ENCODE data around the gene DLG5. TPM values are rescaled to one million over a fixed set of nuclear protein-coding genes. Genes with fewer than 3 reads are reported as not detected.

DLG5 gene
- total and polyA plus RNA-seq, 4 donors: 6.6 to 33.2 (median 15.8) TPM

DNA sequence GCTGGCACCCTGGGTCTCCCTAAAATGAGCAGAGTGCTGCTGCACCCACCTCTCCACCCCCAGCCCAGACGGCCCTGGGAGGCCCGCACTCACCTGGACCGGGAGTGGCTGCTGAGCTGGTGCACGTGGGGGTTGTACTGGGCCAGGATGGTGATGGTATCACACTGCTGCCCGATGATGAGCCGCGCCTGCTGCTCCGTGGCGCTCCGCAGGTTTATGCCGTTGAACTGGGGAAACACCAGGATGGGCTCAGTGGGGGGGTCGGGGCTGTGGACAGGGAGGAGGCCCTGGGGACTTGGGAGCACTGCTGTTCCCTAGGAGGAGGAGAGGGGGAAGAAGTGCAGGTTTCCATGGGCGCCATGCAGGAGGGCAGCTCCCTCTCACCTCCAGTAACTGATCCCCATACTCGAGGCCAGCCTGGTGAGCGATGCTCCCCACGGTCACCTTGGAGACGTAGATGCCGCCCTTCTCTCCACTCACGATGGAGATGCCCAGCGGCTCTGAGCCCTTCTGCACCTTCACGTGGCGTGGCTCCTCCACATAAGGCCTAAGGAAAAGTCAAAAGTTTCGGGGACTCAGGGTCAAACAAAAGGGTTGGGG, 114.6 kb downstream of the DLG5 start:
- no peak overlapping the region for H3K9ac ChIP-seq (ENCODE audit: insufficient read depth in 1 of 2, low read length in 2 of 2)
- TF ChIP-seq, protein P1, sequence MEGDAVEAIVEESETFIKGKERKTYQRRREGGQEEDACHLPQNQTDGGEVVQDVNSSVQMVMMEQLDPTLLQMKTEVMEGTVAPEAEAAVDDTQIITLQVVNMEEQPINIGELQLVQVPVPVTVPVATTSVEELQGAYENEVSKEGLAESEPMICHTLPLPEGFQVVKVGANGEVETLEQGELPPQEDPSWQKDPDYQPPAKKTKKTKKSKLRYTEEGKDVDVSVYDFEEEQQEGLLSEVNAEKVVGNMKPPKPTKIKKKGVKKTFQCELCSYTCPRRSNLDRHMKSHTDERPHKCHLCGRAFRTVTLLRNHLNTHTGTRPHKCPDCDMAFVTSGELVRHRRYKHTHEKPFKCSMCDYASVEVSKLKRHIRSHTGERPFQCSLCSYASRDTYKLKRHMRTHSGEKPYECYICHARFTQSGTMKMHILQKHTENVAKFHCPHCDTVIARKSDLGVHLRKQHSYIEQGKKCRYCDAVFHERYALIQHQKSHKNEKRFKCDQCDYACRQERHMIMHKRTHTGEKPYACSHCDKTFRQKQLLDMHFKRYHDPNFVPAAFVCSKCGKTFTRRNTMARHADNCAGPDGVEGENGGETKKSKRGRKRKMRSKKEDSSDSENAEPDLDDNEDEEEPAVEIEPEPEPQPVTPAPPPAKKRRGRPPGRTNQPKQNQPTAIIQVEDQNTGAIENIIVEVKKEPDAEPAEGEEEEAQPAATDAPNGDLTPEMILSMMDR (IDR thresholded peaks at IDR 0.05; ENCODE audit: control extremely low read depth, extremely low read depth): no peak
- ATAC-seq (ENCODE audit: insufficient read depth, low FRiP score) (no peak), DNase-seq (no peak)
- no peaks in the 10 kb centered on the region for H3K4me1 ChIP-seq (ENCODE audit: control insufficient read depth in 5 of 5, insufficient read depth in 5 of 5, low read length in 5 of 5)
- no peaks in the 10 kb centered on the region for H3K9me3 ChIP-seq (ENCODE audit: control insufficient read depth in 4 of 4, insufficient read depth in 3 of 4, low read length in 3 of 4)
- H3K36me3 ChIP-seq (ENCODE audit: control insufficient read depth in 4 of 4, insufficient read depth in 4 of 4, low read length in 4 of 4): peaks cover 7 to 62% (median 34%) of the 10 kb centered on the region in 4 donors
- H3K4me3 ChIP-seq: no peak overlapping the region
- H3K27ac ChIP-seq (ENCODE audit: low read depth in 1 of 2, low read length in 1 of 2): no peak overlapping the region
- 95 to 98% methylated on average over 23 of the region's 23 CpGs for WGBS, 2 donors
- no peaks in the 10 kb centered on the region for H3K27me3 ChIP-seq (ENCODE audit: control insufficient read depth in 3 of 3, insufficient read depth in 3 of 3, low read length in 2 of 3)

DNA sequence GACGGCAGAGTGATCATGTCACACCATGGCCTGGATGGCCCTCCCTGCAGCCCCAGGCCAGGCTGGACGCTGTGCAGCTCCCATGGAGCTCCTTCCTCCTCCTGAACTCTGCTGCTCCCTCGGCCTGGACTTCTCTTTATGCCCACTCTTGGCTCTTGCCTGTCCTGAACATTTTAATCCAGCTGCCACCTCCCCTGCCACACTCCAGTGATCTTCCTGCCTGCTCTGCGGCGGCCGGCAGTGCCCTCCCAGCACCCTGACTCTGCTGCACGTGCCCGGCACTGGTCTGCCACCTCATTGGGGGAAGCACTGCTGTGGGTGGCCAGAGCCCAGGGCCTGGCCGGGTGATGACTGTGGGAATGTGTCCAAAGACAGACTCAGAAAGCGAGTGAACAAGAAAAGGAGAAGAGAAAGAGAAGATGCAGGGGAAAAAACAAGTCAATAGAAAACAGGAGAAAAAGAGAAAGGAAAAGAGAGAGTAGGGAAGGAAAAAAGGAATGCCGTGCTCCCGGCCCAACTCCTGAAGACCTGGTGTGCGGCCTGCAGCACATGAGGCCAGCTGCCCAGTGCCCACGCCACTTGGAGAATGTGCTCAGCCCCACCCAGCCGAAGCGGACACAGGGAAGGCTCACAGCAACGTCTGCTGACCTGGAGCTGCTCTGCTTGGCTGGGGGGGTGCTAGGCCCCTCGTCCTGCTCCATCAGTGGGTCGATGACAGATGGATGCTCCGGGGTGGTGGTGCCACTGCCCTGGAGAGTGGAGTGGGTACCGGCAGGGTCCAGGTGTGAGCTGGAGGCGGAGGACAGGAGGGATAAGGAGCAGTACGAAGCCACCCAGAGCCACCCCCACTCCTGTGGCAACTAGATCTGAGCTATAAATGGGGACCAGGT, 115.9 kb downstream of the DLG5 start:
- H3K36me3 ChIP-seq (ENCODE audit: control insufficient read depth in 4 of 4, insufficient read depth in 4 of 4, low read length in 4 of 4): peaks cover 5 to 58% (median 26%) of the 10 kb centered on the region in 4 donors
- ATAC-seq (ENCODE audit: insufficient read depth, low FRiP score) (no peak), DNase-seq (no peak)
- H3K4me1 ChIP-seq (ENCODE audit: control insufficient read depth in 5 of 5, insufficient read depth in 5 of 5, low read length in 5 of 5): no peaks in the 10 kb centered on the region
- H3K9ac ChIP-seq (ENCODE audit: insufficient read depth in 1 of 2, low read length in 2 of 2): no peak overlapping the region
- no peak overlapping the region for H3K4me3 ChIP-seq
- TF ChIP-seq, protein P1 (IDR thresholded peaks at IDR 0.05; ENCODE audit: control extremely low read depth, extremely low read depth): no peak
- no peak overlapping the region for H3K27ac ChIP-seq (ENCODE audit: low read depth in 1 of 2, low read length in 1 of 2)
- H3K27me3 ChIP-seq (ENCODE audit: control insufficient read depth in 3 of 3, insufficient read depth in 3 of 3, low read length in 2 of 3): no peaks in the 10 kb centered on the region
- no peaks in the 10 kb centered on the region for H3K9me3 ChIP-seq (ENCODE audit: control insufficient read depth in 4 of 4, insufficient read depth in 3 of 4, low read length in 3 of 4)
- 93% methylated on average over 23 of the region's 23 CpGs for WGBS, 2 donors

DNA sequence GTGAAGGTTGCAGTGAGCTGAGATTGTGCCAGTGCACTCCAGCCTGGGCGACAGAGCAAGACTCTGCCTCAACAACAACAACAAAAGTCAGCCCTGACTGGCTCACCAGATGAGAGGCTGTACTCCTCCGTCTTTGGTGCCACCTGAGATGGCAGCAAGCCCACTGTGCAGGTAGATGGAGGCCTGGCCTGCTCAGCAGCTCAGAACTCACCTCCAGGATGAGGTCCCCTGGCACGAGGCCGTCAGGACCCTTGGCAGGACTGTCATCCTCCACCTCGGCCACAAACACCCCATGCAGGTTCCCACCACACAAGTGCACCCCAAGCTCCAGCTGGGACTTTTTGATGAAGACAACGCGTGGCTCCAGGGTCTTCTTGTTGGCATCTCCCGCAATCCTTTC, 117.2 kb downstream of the DLG5 start:
- H3K27ac ChIP-seq (ENCODE audit: low read depth in 1 of 2, low read length in 1 of 2): no peak overlapping the region
- TF ChIP-seq, protein P1 (IDR thresholded peaks at IDR 0.05; ENCODE audit: control extremely low read depth, extremely low read depth): no peak
- H3K4me3 ChIP-seq: no peak overlapping the region
- no peaks in the 10 kb centered on the region for H3K4me1 ChIP-seq (ENCODE audit: control insufficient read depth in 5 of 5, insufficient read depth in 5 of 5, low read length in 5 of 5)
- no peaks in the 10 kb centered on the region for H3K27me3 ChIP-seq (ENCODE audit: control insufficient read depth in 3 of 3, insufficient read depth in 3 of 3, low read length in 2 of 3)
- H3K9me3 ChIP-seq (ENCODE audit: control insufficient read depth in 4 of 4, insufficient read depth in 3 of 4, low read length in 3 of 4): no peaks in the 10 kb centered on the region
- DNase-seq (no peak), ATAC-seq (ENCODE audit: insufficient read depth, low FRiP score) (no peak)
- no peak overlapping the region for H3K9ac ChIP-seq (ENCODE audit: insufficient read depth in 1 of 2, low read length in 2 of 2)
- H3K36me3 ChIP-seq (ENCODE audit: control insufficient read depth in 4 of 4, insufficient read depth in 4 of 4, low read length in 4 of 4): peaks cover 3 to 62% (median 28%) of the 10 kb centered on the region in 4 donors
- 94% methylated on average over 8 of the region's 8 CpGs for WGBS, 2 donors
